ENCODE measurements around the gene BARHL2. TPM values are rescaled to one million over a fixed set of nuclear protein-coding genes. Genes with fewer than 3 reads are reported as not detected.

The BARHL2 gene
- total and polyA plus RNA-seq, 2 experiments from 2014 or later: not detected

DNA sequence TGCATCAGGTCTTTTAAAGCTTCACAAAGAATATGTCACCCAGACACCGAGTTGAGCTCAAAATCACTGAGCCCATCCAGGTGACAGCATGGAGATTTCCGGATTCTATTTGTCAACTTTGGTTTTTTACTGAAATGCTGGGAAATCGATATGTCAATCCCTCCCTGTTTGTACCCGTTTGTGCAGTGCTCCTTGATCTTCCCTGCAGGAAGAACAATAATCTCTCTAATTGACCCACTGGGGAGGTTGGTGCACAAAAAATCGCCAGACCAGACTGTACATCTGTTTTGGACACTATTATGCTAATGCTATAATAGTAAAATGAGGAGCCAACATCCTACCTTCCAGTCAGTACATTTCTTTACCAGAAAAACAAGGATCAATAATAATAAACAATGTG lies 1.8 kb downstream of the BARHL2 start:
- no peaks in the 10 kb centered on the region for H3K9me3 ChIP-seq (ENCODE audit: low read depth)
- H3K27ac ChIP-seq: no peak overlapping the region
- no peak for DNase-seq (ENCODE audit: low read depth in 1 of 2, low spot score in 1 of 2)
- peaks cover 6% of the 10 kb centered on the region for H3K4me1 ChIP-seq (ENCODE audit: low read depth)
- H3K36me3 ChIP-seq: no peaks in the 10 kb centered on the region
- no peak for TF ChIP-seq CTCF (IDR thresholded peaks at IDR 0.05; ENCODE audit: low read depth, low read length)
- peaks cover 100% of the 10 kb centered on the region for H3K27me3 ChIP-seq
- no peak overlapping the region for H3K4me3 ChIP-seq

DNA sequence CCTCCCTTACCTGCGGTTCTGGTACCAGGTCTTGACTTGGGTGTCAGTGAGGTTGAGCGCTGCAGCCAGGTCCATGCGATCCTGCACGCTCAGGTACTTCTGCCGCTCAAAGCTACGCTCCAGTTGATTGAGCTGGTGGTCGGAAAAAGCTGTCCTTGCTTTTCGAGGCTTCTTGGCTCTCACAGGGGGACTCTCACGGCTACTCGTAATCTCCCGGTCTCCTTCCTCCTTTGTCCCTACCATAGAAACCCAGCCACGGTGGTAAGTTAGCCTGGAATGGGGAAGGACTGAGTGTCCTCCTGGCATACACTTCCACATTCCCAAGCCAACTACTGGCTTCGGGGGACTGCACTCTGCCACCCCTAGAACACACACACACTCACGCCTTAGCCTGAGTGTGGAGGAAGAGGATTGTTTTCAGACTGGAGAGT lies 2.6 kb downstream of the BARHL2 start:
- Histone ChIP-seq H3K36me3 (no peaks in the 10 kb centered on the region), H3K4me1 (ENCODE audit: low read depth) (peaks cover 6% of the 10 kb centered on the region), H3K27ac (no peak overlapping the region), H3K27me3 (peaks cover 100% of the 10 kb centered on the region), H3K9me3 (ENCODE audit: low read depth) (no peaks in the 10 kb centered on the region), H3K4me3 (no peak overlapping the region)
- TF ChIP-seq CTCF (IDR thresholded peaks at IDR 0.05; ENCODE audit: low read depth, low read length): no peak
- DNase-seq (ENCODE audit: low read depth in 1 of 2, low spot score in 1 of 2): no peak

- Histone ChIP-seq H3K9me3 (ENCODE audit: low read depth) (no peaks in the 10 kb centered on the region), H3K27me3 (peaks cover 100% of the 10 kb centered on the region), H3K4me1 (ENCODE audit: low read depth) (peaks cover 6% of the 10 kb centered on the region), H3K4me3 (no peak overlapping the region), H3K36me3 (no peaks in the 10 kb centered on the region), H3K27ac (no peak overlapping the region)
- no peak for TF ChIP-seq CTCF (IDR thresholded peaks at IDR 0.05; ENCODE audit: low read depth, low read length)
- DNase-seq (ENCODE audit: low read depth in 1 of 2, low spot score in 1 of 2): no peak
Measured at GRCh38 chr1:90713741-90714509, 3.2 kb downstream of the BARHL2 start.

- no peak for DNase-seq (ENCODE audit: low read depth in 1 of 2, low spot score in 1 of 2)
- H3K27me3 ChIP-seq: peaks cover 100% of the 10 kb centered on the region
- H3K9me3 ChIP-seq (ENCODE audit: low read depth): no peaks in the 10 kb centered on the region
- no peak overlapping the region for H3K4me3 ChIP-seq
- H3K36me3 ChIP-seq: no peaks in the 10 kb centered on the region
- no peak for TF ChIP-seq CTCF (IDR thresholded peaks at IDR 0.05; ENCODE audit: low read depth, low read length)
- H3K27ac ChIP-seq: no peak overlapping the region
- no peaks in the 10 kb centered on the region for H3K4me1 ChIP-seq (ENCODE audit: low read depth)
Measured at GRCh38 chr1:90712915-90713730, 4.0 kb downstream of the BARHL2 start.

- Histone ChIP-seq H3K4me3 (no peak overlapping the region), H3K27me3 (peaks cover 100% of the 10 kb centered on the region), H3K27ac (no peak overlapping the region), H3K4me1 (ENCODE audit: low read depth) (no peaks in the 10 kb centered on the region), H3K9me3 (ENCODE audit: low read depth) (no peaks in the 10 kb centered on the region), H3K36me3 (no peaks in the 10 kb centered on the region)
- DNase-seq (ENCODE audit: low read depth in 1 of 2, low spot score in 1 of 2): no peak
- no peak for TF ChIP-seq CTCF (IDR thresholded peaks at IDR 0.05; ENCODE audit: low read depth, low read length)
Measured at GRCh38 chr1:90712153-90712856, 4.8 kb downstream of the BARHL2 start.

All from cardiac muscle cell (in vitro differentiated cells and primary cell).